SK-N-MC (cell line): Measurements from ENCODE around the gene ATP6V1F.

Experiments
- EZH2 ChIP-seq: fragments of 200-600 bp; sonication (generic); IDR thresholded peaks from one replicate; pipeline ENCODE4 v1.6.1; 2017; ENCODE audit warnings: antibody characterized with exemption
- FOXP2 ChIP-seq: optimal IDR thresholded peaks from 2 replicates; pipeline ENCODE3; 2011; ENCODE audit warnings: mild to moderate bottlenecking, moderate library complexity; ENCODE audit not compliant: insufficient read depth; ENCODE audit errors: extremely low read length, control extremely low read depth
- POLR2AphosphoS5 ChIP-seq: IDR thresholded peaks from 2 replicates; pipeline ENCODE4 v1.6.1; 2012; ENCODE audit warnings: mild to moderate bottlenecking, low read depth, low read length, borderline replicate concordance

DNA sequence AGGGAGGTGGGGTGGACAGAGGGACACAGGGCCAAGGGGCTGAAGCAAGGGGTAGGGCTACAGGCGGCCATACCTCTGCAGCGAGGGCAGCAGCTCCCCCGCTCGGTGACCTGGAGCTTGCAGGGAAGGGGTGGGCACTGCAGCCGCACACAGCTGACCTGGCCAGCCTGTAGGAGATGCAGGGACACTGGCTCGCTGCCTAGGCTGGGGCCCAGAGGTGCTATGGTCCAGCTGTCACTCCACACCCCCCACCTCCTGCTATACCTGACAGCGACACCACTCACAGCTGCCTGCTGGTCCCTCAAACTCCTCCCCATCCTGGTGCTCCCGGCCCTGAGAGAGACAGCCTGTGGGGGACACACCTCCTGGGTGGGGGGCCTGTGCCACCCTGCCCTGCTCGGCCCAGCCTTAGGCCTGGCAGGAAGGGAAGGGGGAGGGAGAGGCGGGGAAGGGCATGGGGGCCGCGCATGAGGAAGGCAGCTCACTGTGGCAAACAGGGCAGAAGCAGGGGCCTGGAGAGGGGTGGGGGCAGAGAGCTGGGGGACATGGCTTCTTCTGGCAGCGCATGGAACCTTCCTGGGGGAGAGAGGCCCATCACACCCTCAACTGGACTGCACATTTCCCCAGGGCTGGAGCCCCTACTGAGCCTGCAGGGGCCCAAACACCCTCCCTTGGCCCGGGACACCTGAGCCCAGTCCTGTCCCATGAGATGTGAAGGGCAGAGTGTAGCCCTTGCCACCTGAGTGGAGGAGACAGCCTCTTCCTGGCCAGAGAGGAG lies 23.9 kb downstream of the ATP6V1F start:
- TF ChIP-seq POLR2AphosphoS5 (no peak), FOXP2 (no peak), EZH2 (no peak)
